Tibial nerve (tissue), 4 donors: Measurements from ENCODE around the gene ASIC2. TPM values are rescaled to one million over a fixed set of nuclear protein-coding genes. Genes with fewer than 3 reads are reported as not detected.

Source experiments
- DNase-seq, 2 donors: peaks; one replicate each; pipeline ENCODE4 v3.0.0-alpha.2; 2019; ENCODE audit warnings: low spot score in 2 of 2
- H3K27ac ChIP-seq, 4 donors: fragments of 200-600 bp; sonication (generic) in 3 of 4; one replicate each; pipeline ENCODE4 v1.5.1; 2017 to 2019; ENCODE audit warnings: mild to moderate bottlenecking in 1 of 4
- H3K27me3 ChIP-seq, 2 donors: fragments of 200-600 bp; sonication (generic) in 1 of 2; one replicate each; pipeline versions ENCODE4 v1.5.1 to v1.6.0; 2017 to 2019
- H3K36me3 ChIP-seq, 3 donors: fragments of 200-600 bp; sonication (generic); one replicate each; pipeline ENCODE4 v1.5.1; 2018 to 2019
- H3K4me1 ChIP-seq, 4 donors: fragments of 200-600 bp; sonication (generic) in 3 of 4; one replicate each; pipeline ENCODE4 v1.5.1; 2017 to 2019
- H3K4me3 ChIP-seq, 4 donors: fragments of 200-600 bp; sonication (generic) in 3 of 4; one replicate each; pipeline ENCODE4 v1.5.1; 2017 to 2019; ENCODE audit warnings: mild to moderate bottlenecking in 1 of 4, moderate library complexity in 1 of 4
- H3K9me3 ChIP-seq, 4 donors: fragments of 200-600 bp; sonication (generic) in 3 of 4; one replicate each; pipeline ENCODE4 v1.5.1; 2017 to 2019
- EP300 ChIP-seq, 2 donors: sonication (generic); formaldehyde crosslinking; IDR thresholded peaks; one replicate each; pipeline ENCODE4 v1.6.1; 2017; ENCODE audit warnings: antibody characterized with exemption in 2 of 2, mild to moderate bottlenecking in 1 of 2
- POLR2A ChIP-seq, 2 donors: fragments of 450-650 bp; IDR thresholded peaks; one replicate each; pipeline ENCODE4 v1.6.1; 2017; ENCODE audit warnings: antibody characterized with exemption in 2 of 2, mild to moderate bottlenecking in 2 of 2, moderate library complexity in 2 of 2
- WGBS, 2 donors: methylation state at CpG; one replicate each; pipeline ENCODE4 v1.1.5; 2018; 5-methylcytosine and 5-hydroxymethylcytosine counted together
- total RNA-seq, 4 donors: library from RNA; depleted of rRNA; stranded (reverse); fragments of >200 nt; gene quantifications; one replicate each; pipeline ENCODE4 v1.1.0, GENCODE V29; 2016
- TF ChIP-seq, protein P1 (sequence below), 5 experiments: fragments of 200-600 bp in 3 of 5; fragments of 450-650 bp in 2 of 5; sonication (generic) in 3 of 5; IDR thresholded peaks; one replicate each; pipeline ENCODE4 v1.5.1; 2016 to 2019; ENCODE audit warnings: antibody characterized with exemption in 5 of 5, mild to moderate bottlenecking in 3 of 5, moderate library complexity in 2 of 5

The ASIC2 gene
- total RNA-seq, 4 donors from 2014 or later, result 0.21 to 1.5 (median 0.50) TPM

DNA sequence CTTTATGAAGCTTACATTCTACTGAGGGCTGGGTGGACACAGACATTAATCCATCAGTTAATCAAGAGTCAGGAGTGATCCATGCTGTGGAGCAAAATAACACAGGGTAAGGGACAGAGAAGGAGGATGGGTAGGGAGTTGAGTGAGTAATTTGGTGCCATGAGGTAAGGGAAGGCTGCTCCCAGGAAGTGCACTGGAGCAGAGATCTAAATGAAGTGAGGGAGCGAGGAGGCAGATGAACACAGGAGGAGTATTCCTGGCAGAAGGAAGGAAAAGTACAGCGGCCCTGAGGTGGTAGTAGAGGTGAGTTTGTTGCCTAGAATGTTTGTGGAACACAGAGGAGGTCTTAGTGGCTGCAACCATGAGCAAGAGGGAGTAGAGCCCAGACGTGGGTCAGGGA is 34.8 kb downstream of the ASIC2 start:
- 67 to 69% methylated on average over 3 of the region's 3 CpGs for WGBS, 2 donors
- Histone ChIP-seq H3K27me3 (no peaks in the 10 kb centered on the region), H3K27ac (no peak overlapping the region), H3K4me3 (no peak overlapping the region), H3K9me3 (no peaks in the 10 kb centered on the region), H3K36me3 (no peaks in the 10 kb centered on the region), H3K4me1 (no peaks in the 10 kb centered on the region)
- TF ChIP-seq, protein P1, sequence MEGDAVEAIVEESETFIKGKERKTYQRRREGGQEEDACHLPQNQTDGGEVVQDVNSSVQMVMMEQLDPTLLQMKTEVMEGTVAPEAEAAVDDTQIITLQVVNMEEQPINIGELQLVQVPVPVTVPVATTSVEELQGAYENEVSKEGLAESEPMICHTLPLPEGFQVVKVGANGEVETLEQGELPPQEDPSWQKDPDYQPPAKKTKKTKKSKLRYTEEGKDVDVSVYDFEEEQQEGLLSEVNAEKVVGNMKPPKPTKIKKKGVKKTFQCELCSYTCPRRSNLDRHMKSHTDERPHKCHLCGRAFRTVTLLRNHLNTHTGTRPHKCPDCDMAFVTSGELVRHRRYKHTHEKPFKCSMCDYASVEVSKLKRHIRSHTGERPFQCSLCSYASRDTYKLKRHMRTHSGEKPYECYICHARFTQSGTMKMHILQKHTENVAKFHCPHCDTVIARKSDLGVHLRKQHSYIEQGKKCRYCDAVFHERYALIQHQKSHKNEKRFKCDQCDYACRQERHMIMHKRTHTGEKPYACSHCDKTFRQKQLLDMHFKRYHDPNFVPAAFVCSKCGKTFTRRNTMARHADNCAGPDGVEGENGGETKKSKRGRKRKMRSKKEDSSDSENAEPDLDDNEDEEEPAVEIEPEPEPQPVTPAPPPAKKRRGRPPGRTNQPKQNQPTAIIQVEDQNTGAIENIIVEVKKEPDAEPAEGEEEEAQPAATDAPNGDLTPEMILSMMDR (IDR thresholded peaks at IDR 0.05), result no peak
- no peak for TF ChIP-seq EP300 (IDR thresholded peaks at IDR 0.05)
- TF ChIP-seq POLR2A (IDR thresholded peaks at IDR 0.05), result no peak
- no peak for DNase-seq

DNA sequence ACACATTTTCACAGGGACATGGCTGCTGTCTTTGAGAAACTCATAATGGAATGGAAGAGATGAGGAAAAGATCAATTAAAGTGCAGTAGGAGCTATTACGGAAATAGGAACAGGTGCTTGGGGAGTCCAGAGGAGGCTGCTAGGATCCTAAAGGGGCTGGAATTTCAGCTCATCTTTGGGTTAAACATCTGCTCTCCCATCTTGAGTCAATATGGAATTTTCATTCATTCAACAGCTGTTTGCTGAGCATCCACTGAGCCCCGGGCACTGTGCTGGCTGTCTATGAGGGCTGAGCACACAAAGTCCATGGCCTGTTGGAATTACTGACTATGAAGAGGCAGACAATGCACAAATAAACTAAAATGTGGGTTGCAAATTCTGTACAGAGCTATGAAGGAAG is 47.9 kb downstream of the ASIC2 start:
- no peak for TF ChIP-seq POLR2A (IDR thresholded peaks at IDR 0.05)
- no peak for TF ChIP-seq EP300 (IDR thresholded peaks at IDR 0.05)
- TF ChIP-seq, protein P1 (IDR thresholded peaks at IDR 0.05), result no peak
- Histone ChIP-seq H3K27ac (no peak overlapping the region), H3K4me1 (no peaks in the 10 kb centered on the region), H3K4me3 (no peak overlapping the region), H3K9me3 (no peaks in the 10 kb centered on the region), H3K27me3 (no peaks in the 10 kb centered on the region), H3K36me3 (no peaks in the 10 kb centered on the region)
- no peak for DNase-seq
- WGBS, 2 donors, result 72 to 74% methylated on average over 2 of the region's 2 CpGs

DNA sequence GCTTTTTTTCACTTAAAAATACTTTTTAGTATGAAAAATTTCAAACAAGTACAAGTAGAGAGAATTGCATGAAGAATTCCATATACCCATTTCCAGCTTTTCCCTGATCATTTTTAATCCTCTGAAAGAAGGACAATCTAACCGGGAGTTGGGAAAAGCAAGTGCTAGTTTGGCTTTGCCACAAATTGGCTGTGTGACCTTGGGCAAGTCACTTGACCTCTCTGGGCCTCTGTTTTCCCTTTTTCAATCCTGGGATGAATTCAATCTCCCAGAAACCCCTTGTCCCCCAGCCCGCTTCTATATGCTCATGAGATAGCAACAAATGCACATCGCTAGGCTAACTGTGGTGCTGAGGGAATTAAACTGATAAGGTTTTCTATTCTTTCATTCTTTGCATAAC is 49.4 kb downstream of the ASIC2 start:
- H3K36me3 ChIP-seq, result no peaks in the 10 kb centered on the region
- no peak for DNase-seq
- no peaks in the 10 kb centered on the region for H3K9me3 ChIP-seq
- no peaks in the 10 kb centered on the region for H3K27me3 ChIP-seq
- no peak overlapping the region for H3K27ac ChIP-seq
- 86 to 90% methylated on average over 3 of the region's 3 CpGs for WGBS, 2 donors
- no peak overlapping the region for H3K4me3 ChIP-seq
- TF ChIP-seq POLR2A (IDR thresholded peaks at IDR 0.05), result no peak
- TF ChIP-seq EP300 (IDR thresholded peaks at IDR 0.05), result no peak
- TF ChIP-seq, protein P1 (IDR thresholded peaks at IDR 0.05), result no peak
- H3K4me1 ChIP-seq, result no peaks in the 10 kb centered on the region

DNA sequence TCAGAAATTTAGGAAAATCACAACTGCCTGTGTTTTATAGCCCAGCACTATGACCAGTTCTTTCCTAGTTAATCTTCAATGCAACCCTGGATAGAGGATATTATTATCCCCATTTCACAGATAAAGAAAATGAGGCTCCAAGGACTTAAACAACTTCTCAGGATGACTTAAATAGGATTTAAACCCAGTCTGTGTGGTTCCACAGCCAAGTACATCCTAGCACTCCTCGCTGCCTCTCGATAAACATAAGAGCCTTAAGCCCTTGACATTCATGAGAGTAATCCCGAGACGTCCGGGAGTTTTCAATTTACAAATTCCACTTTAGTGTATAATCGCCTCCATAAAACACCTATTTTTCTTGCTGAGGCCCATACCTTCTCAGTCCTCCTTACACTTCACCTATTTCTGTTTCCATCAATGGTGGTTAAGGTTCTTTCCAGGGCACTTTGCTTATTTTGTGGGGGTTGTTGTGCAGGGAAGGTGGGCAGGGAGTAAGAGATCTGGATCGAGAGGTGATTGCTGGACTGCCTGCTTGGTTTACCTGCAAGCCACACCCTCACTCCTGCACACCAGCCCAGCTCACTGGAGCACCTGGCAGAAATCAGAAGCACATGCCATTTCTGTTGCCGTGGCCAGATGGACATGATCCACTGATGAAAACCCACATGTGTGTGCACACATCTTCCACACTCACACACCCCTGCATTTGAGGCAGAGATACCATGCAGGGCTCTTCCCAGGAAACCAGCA is 50.5 kb downstream of the ASIC2 start:
- no peak overlapping the region for H3K27ac ChIP-seq
- no peaks in the 10 kb centered on the region for H3K9me3 ChIP-seq
- no peaks in the 10 kb centered on the region for H3K4me1 ChIP-seq
- no peak overlapping the region for H3K4me3 ChIP-seq
- WGBS, 2 donors, result 71 to 85% methylated on average over 8 of the region's 8 CpGs
- no peaks in the 10 kb centered on the region for H3K27me3 ChIP-seq
- no peaks in the 10 kb centered on the region for H3K36me3 ChIP-seq
- TF ChIP-seq, protein P1 (IDR thresholded peaks at IDR 0.05), result no peak
- TF ChIP-seq EP300 (IDR thresholded peaks at IDR 0.05), result no peak
- TF ChIP-seq POLR2A (IDR thresholded peaks at IDR 0.05), result no peak
- no peak for DNase-seq

DNA sequence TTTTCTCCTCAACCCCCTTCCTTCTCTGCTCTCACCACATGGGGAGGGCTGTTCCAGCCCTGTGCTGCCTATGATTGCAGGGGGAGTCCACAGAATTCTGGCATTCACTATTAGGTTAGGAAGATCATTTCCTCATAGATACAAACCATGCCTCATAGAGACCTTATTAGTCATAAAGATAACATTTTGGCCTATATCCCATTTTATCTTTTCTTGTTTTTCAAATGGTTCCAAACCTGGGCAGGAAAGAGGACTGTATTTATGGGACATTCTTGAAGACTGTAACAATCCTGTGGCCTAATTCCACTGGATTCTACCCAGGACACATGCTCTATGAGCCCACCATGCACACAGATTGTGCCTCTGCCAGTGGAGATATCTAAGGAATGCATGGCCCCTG is 51.7 kb downstream of the ASIC2 start:
- no peaks in the 10 kb centered on the region for H3K4me1 ChIP-seq
- H3K27me3 ChIP-seq, result no peaks in the 10 kb centered on the region
- H3K27ac ChIP-seq, result no peak overlapping the region
- no peak overlapping the region for H3K4me3 ChIP-seq
- no peaks in the 10 kb centered on the region for H3K9me3 ChIP-seq
- H3K36me3 ChIP-seq, result no peaks in the 10 kb centered on the region
- DNase-seq, result no peak
- TF ChIP-seq POLR2A (IDR thresholded peaks at IDR 0.05), result no peak
- TF ChIP-seq, protein P1 (IDR thresholded peaks at IDR 0.05), result no peak
- TF ChIP-seq EP300 (IDR thresholded peaks at IDR 0.05), result no peak
